Stimulated activated CD8-positive, alpha-beta memory T cell treated with anti-CD3 and anti-CD28 coated beads, Interleukin-4, amount 100 ng/mL, for 4 hours (primary cell): ENCODE measurements around the gene NUDT7.

ENCODE experiments used
- DNase-seq, 2 donors: peaks; one replicate each; pipeline ENCODE4 v3.0.0-alpha.2; 2020; ENCODE audit warnings: low read depth in 2 of 2, low spot score in 1 of 2

The NUDT7 gene

DNA sequence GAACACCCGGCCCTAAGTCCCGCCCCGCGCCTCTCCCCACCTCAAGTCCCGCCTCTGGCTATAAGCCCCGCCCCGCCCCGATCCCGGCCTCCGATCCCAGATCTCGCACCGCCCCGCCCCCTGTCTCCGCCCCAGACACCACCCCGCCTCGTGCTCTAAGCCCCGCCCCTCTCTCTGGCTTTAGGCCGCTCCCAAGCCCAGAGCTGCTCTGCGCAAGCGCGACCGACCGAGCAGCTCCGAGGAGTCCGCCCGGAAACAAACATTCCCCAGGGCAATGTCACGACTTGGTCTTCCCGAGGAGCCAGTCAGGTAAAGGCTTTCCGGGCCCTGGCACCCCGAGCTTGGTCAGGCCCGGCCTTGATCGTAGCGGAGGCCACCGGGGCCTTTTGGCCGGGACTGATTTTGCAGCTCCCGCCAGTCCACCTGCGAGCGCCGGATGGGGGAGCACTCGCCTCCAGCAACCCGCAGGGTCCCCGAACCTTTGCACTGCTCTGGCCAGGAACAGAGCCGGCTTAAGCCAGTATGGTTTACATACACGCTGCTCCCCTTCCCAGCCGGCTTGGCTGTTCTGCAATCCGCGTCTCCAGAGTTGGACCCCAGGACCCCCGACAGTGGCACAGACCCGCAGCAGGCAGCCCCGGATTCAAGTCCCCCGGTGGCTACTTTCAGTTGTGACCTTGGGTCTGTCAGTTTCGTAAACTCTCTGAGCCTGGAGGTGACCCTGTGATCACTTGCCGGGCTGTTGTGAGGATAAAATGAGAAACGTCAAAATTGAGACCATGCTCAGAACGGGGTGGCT lies at the start of gene NUDT7:
TSS of gene NUDT7 (plus strand) at position 206 of the 799 bp plus-strand sequence. CDS start at position 275, 69 bp downstream.
- DNase-seq, result peak; percentile 92 to 94

DNA sequence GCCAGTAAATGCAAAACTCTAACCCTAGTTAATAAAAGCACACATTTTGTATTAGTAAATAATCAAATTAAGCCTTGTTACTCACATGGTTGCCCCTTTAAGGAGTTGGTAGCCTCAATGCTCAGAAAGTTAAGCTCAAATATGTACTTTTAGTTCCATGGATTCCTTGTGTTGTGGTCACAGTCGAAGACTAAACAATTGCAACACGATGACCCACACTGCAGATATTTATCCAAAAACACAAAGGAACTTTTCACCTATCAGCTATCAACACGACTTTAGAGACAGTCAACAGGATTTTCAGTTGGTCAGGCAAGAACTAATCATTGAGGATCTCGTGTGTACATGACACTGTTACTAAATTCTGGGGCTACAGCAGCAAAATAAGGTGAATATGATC lies 47.4 kb upstream of the NUDT7 start:
- DNase-seq, result no peak

GRCh38 chr16:77675464-77676324 lies 46.6 kb upstream of the NUDT7 start:
- DNase-seq, result peak; percentile 15 to 20

- no peak for DNase-seq
These were observed 45.2 kb upstream of the NUDT7 start for GRCh38 chr16:77677129-77677528.

DNA sequence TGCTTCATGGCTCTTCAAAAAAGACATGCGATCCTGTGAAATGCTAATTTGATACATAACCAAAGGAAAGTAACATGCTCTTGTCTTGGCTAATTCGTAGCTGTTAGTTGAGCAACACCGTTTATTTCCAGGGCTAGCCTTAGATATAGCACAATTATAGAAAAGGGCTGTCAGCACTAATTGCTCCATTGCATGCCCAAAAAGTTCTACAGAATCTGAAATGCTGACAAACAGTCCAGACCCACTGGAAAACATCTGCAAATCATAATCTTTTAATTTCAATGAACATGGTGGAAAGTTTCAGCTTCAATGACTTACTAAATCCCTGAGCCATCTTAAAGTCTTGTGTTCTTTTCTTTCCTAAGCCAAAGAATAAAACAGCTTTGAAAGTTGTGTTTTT lies 42.9 kb upstream of the NUDT7 start:
- no peak for DNase-seq

- DNase-seq, result no peak
These were observed 42.4 kb upstream of the NUDT7 start for GRCh38 chr16:77679901-77680300.

- no peak for DNase-seq
These were observed 41.8 kb upstream of the NUDT7 start for GRCh38 chr16:77680496-77680895.

GRCh38 chr16:77682586-77682985 lies 39.7 kb upstream of the NUDT7 start:
- DNase-seq, result no peak

DNA sequence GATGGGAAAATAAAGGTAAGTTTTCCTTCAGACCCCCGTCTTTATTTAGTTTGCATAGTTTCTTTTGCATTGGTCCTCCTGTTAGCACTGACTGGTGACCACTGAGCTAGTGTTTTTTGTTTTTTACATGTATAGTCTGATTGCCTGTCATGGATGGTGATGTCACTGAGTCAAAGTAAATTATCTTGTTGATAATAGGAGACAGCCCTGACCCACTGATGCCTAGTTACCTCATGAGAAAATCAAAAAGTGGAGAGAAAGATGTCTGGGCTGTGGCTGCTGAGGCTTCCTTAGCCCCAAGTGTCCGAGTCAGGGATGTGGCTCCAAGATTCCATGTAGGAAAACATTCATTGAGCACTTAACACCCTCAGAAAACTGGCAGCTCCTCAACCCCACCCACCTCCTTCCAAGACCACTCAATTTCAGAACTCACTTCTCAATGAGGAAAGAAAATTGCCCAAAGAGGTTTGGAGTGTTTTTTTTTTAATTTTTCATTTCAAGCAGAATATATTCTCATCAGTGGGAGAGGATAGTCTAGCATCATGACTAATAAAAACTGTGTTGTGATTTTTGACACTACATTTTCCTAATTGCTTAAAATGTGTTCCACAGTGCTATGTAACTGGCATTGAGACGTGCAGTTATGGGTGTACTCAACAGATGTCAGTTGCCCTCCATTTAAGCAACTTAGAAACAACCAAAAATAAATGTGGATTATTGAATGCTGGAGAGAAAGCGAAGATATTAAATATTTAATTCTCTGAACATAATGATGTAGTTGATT lies 38.7 kb upstream of the NUDT7 start:
- DNase-seq, result no peak

DNA sequence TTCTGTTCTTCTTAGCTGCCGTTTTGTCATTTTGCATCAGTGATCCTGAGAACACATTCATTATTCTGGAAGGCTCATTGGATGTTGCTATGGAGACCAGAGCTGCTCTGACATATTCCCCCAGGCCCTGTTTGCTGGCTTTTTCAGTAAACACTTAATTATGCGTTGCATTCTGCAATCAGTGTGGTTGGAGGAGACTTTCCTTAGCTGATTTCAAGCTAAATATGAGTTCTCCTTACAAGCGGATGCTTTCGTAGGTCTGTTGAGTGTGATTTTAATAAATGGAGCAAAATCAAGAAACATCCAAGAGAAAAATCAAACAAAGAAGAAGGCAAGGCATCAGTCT lies 38.2 kb upstream of the NUDT7 start:
- no peak for DNase-seq

GRCh38 chr16:77686385-77686784 lies 35.9 kb upstream of the NUDT7 start:
- DNase-seq, result no peak

DNA sequence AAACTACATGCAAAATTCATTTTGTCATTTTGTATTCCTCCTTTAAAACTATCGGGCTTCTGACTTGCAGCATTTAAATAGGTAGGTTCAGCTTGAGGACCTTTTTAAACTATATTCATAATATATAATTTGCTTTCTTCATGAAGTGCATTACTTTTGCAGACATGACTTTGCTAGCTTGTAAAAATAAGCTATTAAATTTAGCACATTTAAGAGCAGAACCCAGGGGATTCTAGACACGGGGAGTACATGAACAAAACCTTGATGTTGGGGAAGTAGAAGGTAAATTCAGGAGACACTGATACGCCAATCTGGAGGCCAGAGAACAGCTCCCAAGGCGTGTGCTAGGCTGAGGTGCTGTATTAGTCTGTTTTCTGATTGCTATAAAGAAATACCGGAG lies 32.3 kb upstream of the NUDT7 start:
- DNase-seq, result no peak

GRCh38 chr16:77690416-77690815 lies 31.9 kb upstream of the NUDT7 start:
- no peak for DNase-seq

DNA sequence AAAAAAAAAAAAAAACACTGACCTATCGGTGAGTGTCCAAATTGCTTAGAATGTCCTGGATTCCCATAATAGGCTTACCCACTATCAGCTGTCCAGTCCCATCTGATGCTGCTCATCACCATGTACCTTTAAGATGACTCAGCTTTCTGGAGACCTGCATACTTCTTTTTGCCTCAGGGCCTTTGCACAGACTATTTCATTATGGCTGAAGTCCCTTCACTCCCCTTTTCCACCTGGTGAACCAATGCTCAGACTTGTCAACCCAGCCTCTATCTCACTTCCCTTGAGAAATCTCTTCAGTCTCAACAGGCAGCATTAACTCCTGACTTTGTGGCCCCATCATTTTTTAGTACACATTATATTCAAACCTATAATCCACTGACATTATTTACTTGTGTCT lies 29.7 kb upstream of the NUDT7 start:
- no peak for DNase-seq

GRCh38 chr16:77696149-77696548 lies 26.2 kb upstream of the NUDT7 start:
- DNase-seq, result no peak

GRCh38 chr16:77700846-77701245 lies 21.5 kb upstream of the NUDT7 start:
- DNase-seq, result no peak

DNA sequence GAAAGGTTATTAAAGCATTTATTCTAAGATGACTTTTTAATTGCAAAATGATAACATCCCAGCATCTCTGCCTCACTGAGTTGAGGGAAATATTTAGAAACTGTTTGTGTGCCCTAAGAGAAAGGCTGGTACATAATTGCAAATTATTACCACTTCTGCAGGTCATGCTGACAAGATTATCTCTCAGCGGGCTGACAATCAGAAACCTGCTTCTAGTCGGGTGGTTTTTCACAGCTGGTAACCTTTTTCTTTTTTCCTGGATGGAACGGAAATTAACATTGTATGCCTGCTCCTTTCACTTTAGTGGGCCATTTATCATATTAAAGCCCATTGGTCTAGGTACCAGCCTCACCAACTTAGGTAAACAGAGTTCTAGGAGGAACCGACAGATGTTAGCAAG lies 17.0 kb upstream of the NUDT7 start:
- DNase-seq, result no peak

DNA sequence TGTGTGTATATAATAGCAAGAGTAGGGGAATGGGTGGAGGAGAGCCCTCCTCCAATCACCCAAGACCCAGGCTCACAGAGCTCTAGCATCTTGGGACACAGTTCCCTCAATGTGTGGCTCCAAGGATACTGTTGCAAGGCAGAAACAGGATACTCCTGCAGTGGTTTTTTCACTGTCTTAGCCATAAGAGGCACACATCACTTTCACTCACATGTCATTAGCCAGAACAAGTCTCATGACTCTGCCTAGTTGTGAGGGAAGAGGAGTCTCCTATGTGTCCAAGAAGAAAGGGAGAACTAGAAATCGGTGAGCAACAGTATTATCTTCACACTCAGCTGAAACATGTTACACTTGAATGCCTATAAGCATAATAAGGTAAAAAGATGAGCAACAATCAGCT lies 11.1 kb upstream of the NUDT7 start:
- no peak for DNase-seq

GRCh38 chr16:77711775-77712174 lies 10.5 kb upstream of the NUDT7 start:
- no peak for DNase-seq

DNA sequence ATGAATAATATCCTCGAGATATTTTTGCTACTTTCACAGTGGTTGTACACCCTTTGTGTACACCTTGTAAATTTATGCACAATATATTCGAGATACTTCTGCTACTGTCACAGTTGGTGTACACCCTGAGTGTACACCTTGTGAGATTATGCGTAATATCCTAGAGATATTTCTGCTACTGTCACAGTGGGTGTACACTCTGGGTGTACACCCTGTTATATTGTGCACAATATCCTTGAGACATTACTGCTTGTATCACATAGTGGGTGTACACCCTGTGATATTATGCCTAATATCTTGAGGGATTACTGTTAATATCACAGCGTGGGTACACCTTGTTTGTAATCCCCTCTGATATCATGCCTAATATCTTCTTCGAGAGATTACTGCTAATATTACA lies 7.2 kb upstream of the NUDT7 start:
- DNase-seq, result no peak

DNA sequence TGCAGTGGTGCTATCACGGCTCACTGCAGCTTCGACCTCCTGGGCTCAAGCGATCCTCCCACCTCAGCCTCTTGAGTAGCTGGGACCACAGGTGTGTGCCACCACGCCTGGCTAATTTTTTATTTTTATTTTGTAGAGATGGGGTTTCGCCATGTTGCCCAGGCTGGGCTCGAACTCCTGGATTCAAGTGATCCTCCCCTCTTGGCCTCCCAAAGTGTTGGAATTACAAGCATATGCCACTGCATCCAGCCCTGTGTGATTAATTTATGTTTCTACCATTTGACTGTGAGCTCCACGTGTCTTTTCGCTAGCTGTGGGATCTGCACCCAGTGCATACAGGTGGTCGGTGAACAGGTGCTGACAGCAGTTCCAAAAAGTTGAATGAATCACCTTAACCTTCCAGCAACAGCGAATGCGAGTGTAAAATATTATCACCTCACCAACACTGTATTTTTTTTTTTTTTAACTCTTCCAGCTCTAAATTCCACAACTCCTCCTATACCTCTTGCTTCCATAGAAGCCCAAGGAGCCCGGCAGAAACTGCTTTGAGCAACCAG lies 484 bp upstream of the NUDT7 start:
- DNase-seq, result no peak
